Liver (tissue), 9 donors: ENCODE results near the gene CFAP74. TPM values are rescaled to one million over a fixed set of nuclear protein-coding genes. Genes with fewer than 3 reads are reported as not detected.

Source experiments
- DNase-seq: peaks from one replicate; pipeline ENCODE4 v3.0.0-alpha.2; 2017; ENCODE audit warnings: low spot score
- H3K27ac ChIP-seq, 2 donors: one replicate each; pipeline ENCODE4 v1.7.0; 2013; ENCODE audit warnings: inconsistent platforms in 2 of 2, low read length in 2 of 2, control low read depth in 1 of 2, low read depth in 1 of 2, mild to moderate bottlenecking in 1 of 2
- H3K27me3 ChIP-seq, 4 donors: one replicate each; pipeline versions ENCODE4 v1.6.1 to v1.7.0; 2013; ENCODE audit warnings: low read length in 3 of 4, inconsistent platforms in 1 of 4, mild to moderate bottlenecking in 1 of 4, moderate library complexity in 1 of 4; ENCODE audit not compliant: control insufficient read depth in 4 of 4, insufficient read depth in 4 of 4
- H3K36me3 ChIP-seq, 4 donors: one replicate each; pipeline versions ENCODE4 v1.6.1 to v1.7.0; 2013; ENCODE audit warnings: low read length in 3 of 4, mild to moderate bottlenecking in 3 of 4, low read depth in 1 of 4, moderate library complexity in 1 of 4; ENCODE audit not compliant: control insufficient read depth in 4 of 4, insufficient read depth in 3 of 4
- H3K4me1 ChIP-seq, 4 donors: one replicate each; pipeline versions ENCODE4 v1.6.1 to v1.7.0; 2013; ENCODE audit warnings: low read length in 3 of 4, mild to moderate bottlenecking in 3 of 4, moderate library complexity in 1 of 4; ENCODE audit not compliant: control insufficient read depth in 4 of 4, insufficient read depth in 4 of 4
- H3K4me3 ChIP-seq, 3 donors: one replicate each; pipeline versions ENCODE4 v1.6.1 to v1.7.0; 2013; ENCODE audit warnings: low read length in 3 of 3, control low read depth in 1 of 3, low read depth in 1 of 3, mild to moderate bottlenecking in 1 of 3
- H3K9ac ChIP-seq, 2 donors: one replicate each; pipeline ENCODE4 v1.7.0; 2013; ENCODE audit warnings: low read length in 2 of 2, mild to moderate bottlenecking in 2 of 2, moderate library complexity in 2 of 2, control low read depth in 1 of 2, low read depth in 1 of 2
- H3K9me3 ChIP-seq, 4 donors: one replicate each; pipeline versions ENCODE4 v1.6.1 to v1.7.0; 2013; ENCODE audit warnings: low read length in 3 of 4; ENCODE audit not compliant: control insufficient read depth in 4 of 4
- ATF3 ChIP-seq: IDR thresholded peaks from 2 replicates; pipeline ENCODE4 v1.6.1; 2016; ENCODE audit warnings: antibody characterized with exemption
- EGR1 ChIP-seq, 2 donors: IDR thresholded peaks; 2 replicates each; pipeline ENCODE4 v1.6.1; 2016 to 2018; ENCODE audit warnings: antibody characterized with exemption in 2 of 2, low read depth in 2 of 2
- FOXA1 ChIP-seq: IDR thresholded peaks from 2 replicates; pipeline ENCODE4 v1.6.1; 2016; ENCODE audit warnings: antibody characterized with exemption
- FOXA2 ChIP-seq: IDR thresholded peaks from 2 replicates; pipeline ENCODE4 v1.6.1; 2016; ENCODE audit warnings: antibody characterized with exemption
- GABPA ChIP-seq, 2 donors: IDR thresholded peaks in 1 of 2; conservative IDR thresholded peaks in 1 of 2; 2 replicates each; pipeline ENCODE4 v1.6.1; 2016; ENCODE audit warnings: antibody characterized with exemption in 2 of 2, mild to moderate bottlenecking in 1 of 2, moderate library complexity in 1 of 2
- HNF4G ChIP-seq: IDR thresholded peaks from 2 replicates; pipeline ENCODE4 v1.6.1; 2016; ENCODE audit warnings: antibody characterized with exemption
- JUND ChIP-seq, 2 donors: IDR thresholded peaks; 2 replicates each; pipeline ENCODE4 v1.6.1; 2016; ENCODE audit warnings: antibody characterized with exemption in 2 of 2
- MAX ChIP-seq: IDR thresholded peaks from 2 replicates; pipeline ENCODE4 v1.6.1; 2016; ENCODE audit warnings: antibody characterized with exemption
- NR2F2 ChIP-seq: IDR thresholded peaks from 2 replicates; pipeline ENCODE4 v1.6.1; 2016; ENCODE audit warnings: antibody characterized with exemption
- RAD21 ChIP-seq, 2 donors: IDR thresholded peaks; 2 replicates each; pipeline ENCODE4 v1.6.1; 2016; ENCODE audit warnings: antibody characterized with exemption in 2 of 2, mild to moderate bottlenecking in 2 of 2
- SP1 ChIP-seq: IDR thresholded peaks from 2 replicates; pipeline ENCODE4 v1.6.1; 2018; ENCODE audit warnings: antibody characterized with exemption, mild to moderate bottlenecking
- TAF1 ChIP-seq: conservative IDR thresholded peaks from 2 replicates; pipeline ENCODE4 v1.6.1; 2016; ENCODE audit warnings: antibody characterized with exemption, mild to moderate bottlenecking
- YY1 ChIP-seq: IDR thresholded peaks from 2 replicates; pipeline ENCODE4 v1.6.1; 2016; ENCODE audit warnings: antibody characterized with exemption, mild to moderate bottlenecking
- ZBTB33 ChIP-seq: IDR thresholded peaks from 2 replicates; pipeline ENCODE4 v1.6.1; 2016; ENCODE audit warnings: antibody characterized with exemption
- WGBS: extraction: QIAGEN DNeasy Blood & Tissue Kit; methylation state at CpG from one replicate; pipeline ENCODE4 v1.1.7; 2013; 5-methylcytosine and 5-hydroxymethylcytosine counted together
- polyA plus RNA-seq, 2 donors: library from polyadenylated mRNA; stranded (reverse) in 1 of 2; unstranded in 1 of 2; fragments of 200-250 nt in 1 of 2; fragments of >200 nt in 1 of 2; fragmentation: Nextera tagmentation in 1 of 2; extraction: Ambion mirVana in 1 of 2; gene quantifications; one replicate each; pipeline versions ENCODE4 v1.2.1 to v1.2.3, GENCODE V29; 2013 to 2015
- total RNA-seq, 2 donors: library from RNA; depleted of rRNA; stranded (reverse); fragments of >200 nt; gene quantifications; one replicate each; pipeline ENCODE4 v1.2.3, GENCODE V29; 2014
- donor health status: healthy.
- donor health status: healthy.
- donor health status: healthy.
- donor health status: healthy.
- donor health status: healthy.

The CFAP74 gene
- total and polyA plus RNA-seq, 4 donors, result under 0.01 to 0.31 TPM; not detected in 2

- whole genome bisulfite sequencing, result 93% methylated on average over 10 of the region's 10 CpGs
- DNase-seq, result no peak
- Histone ChIP-seq H3K9ac (no peak overlapping the region), H3K36me3 (peaks cover 0 to 15% (median 2%) of the 10 kb centered on the region in 4 donors), H3K27me3 (no peaks in the 10 kb centered on the region), H3K27ac (no peak overlapping the region), H3K4me3 (no peak overlapping the region), H3K9me3 (no peaks in the 10 kb centered on the region), H3K4me1 (peaks cover 12 to 30% (median 22%) of the 10 kb centered on the region in 4 donors)
- TF ChIP-seq ATF3 (no peak), TAF1 (no peak), NR2F2 (no peak)
Observed at GRCh38 chr1:2052756-2053155, 49.2 kb upstream of the CFAP74 start.

GRCh38 chr1:2052054-2052679, 48.6 kb upstream of the CFAP74 start:
- Histone ChIP-seq H3K27me3 (no peaks in the 10 kb centered on the region), H3K4me1 (peaks cover 16 to 36% (median 25%) of the 10 kb centered on the region in 4 donors), H3K27ac (no peak overlapping the region), H3K4me3 (no peak overlapping the region), H3K36me3 (peaks cover 0 to 12% (median under 1%) of the 10 kb centered on the region in 4 donors), H3K9ac (no peak overlapping the region), H3K9me3 (no peaks in the 10 kb centered on the region)
- 85% methylated on average over 16 of the region's 16 CpGs for WGBS
- DNase-seq, result no peak
- TF ChIP-seq FOXA2 (no peak), NR2F2 (no peak)

GRCh38 chr1:2050793-2051682, 47.5 kb upstream of the CFAP74 start:
- no peak overlapping the region for H3K27ac ChIP-seq
- H3K9ac ChIP-seq, result no peak overlapping the region
- peak overlapping the region; percentile 18 to 92 (median 69) for H3K4me3 ChIP-seq
- H3K4me1 ChIP-seq, result peaks cover 17 to 46% (median 32%) of the 10 kb centered on the region in 4 donors
- peaks cover 0 to 7% (median 0%) of the 10 kb centered on the region in 4 donors for H3K36me3 ChIP-seq
- 13% methylated on average over 84 of the region's 84 CpGs for WGBS
- H3K27me3 ChIP-seq, result no peaks in the 10 kb centered on the region
- no peaks in the 10 kb centered on the region for H3K9me3 ChIP-seq
- TF ChIP-seq GABPA (IDR thresholded peaks at IDR 0.05 in 1 of 2, conservative IDR thresholded peaks at IDR 0.05 in 1 of 2), result no peak
- TF ChIP-seq FOXA1, result no peak
- no peak for TF ChIP-seq MAX
- no peak for TF ChIP-seq YY1
- no peak for TF ChIP-seq TAF1
- no peak for TF ChIP-seq EGR1 (IDR thresholded peaks at IDR 0.05; ENCODE audit: low read depth in 2 of 2)
- TF ChIP-seq FOXA2, result no peak
- TF ChIP-seq RAD21 (IDR thresholded peaks at IDR 0.05), result no peak
- TF ChIP-seq ZBTB33, result no peak
- no peak for TF ChIP-seq HNF4G
- no peak for TF ChIP-seq JUND (IDR thresholded peaks at IDR 0.05)
- no peak for TF ChIP-seq SP1
- no peak for TF ChIP-seq NR2F2
- DNase-seq, result no peak
